Mesothelial cell of epicardium (in vitro differentiated cells): ENCODE data around the gene FAM3C. TPM values are rescaled to one million over a fixed set of nuclear protein-coding genes. Genes with fewer than 3 reads are reported as not detected.

Experiments used
- DNase-seq, 2 experiments: peaks; one replicate each; pipeline ENCODE4 v3.0.0; 2021; ENCODE audit warnings: low spot score in 2 of 2; ENCODE audit not compliant: unreplicated experiment in 2 of 2
- H3K27ac Mint-ChIP-seq: 2 replicates; pipeline ENCODE4 v1.8.0; 2021; ENCODE audit warnings: mixed read lengths
- H3K27me3 Mint-ChIP-seq: 2 replicates; pipeline ENCODE4 v1.8.0; 2021; ENCODE audit warnings: low read depth, mixed read lengths
- H3K36me3 Mint-ChIP-seq: 2 replicates; pipeline ENCODE4 v1.8.0; 2021; ENCODE audit warnings: mixed read lengths
- H3K4me1 Mint-ChIP-seq: 2 replicates; pipeline ENCODE4 v1.8.0; 2021; ENCODE audit warnings: mixed read lengths
- H3K4me3 Mint-ChIP-seq: 2 replicates; pipeline ENCODE4 v1.8.0; 2021; ENCODE audit warnings: mild to moderate bottlenecking, moderate library complexity, mixed read lengths
- H3K9me3 Mint-ChIP-seq: 2 replicates; pipeline ENCODE4 v1.8.0; 2021; ENCODE audit warnings: mixed read lengths
- CTCF ChIP-seq: fragments of 200-600 bp; sonication (generic); IDR thresholded peaks from one replicate; pipeline ENCODE4 v1.5.0; 2021; ENCODE audit warnings: antibody characterized with exemption; ENCODE audit not compliant: unreplicated experiment
- total RNA-seq: library from RNA; stranded (reverse); gene quantifications from 3 replicates; pipeline ENCODE4 v1.2.1, GENCODE V29; 2021

FAM3C gene
- total RNA-seq, 1 donor from 2014 or later: 78.2 TPM

- H3K36me3 Mint-ChIP-seq: no peaks in the 10 kb centered on the region
- peak overlapping the region; percentile 26 for H3K27ac Mint-ChIP-seq
- no peak overlapping the region for H3K4me3 Mint-ChIP-seq
- no peak for DNase-seq
- H3K4me1 Mint-ChIP-seq: peaks cover 38% of the 10 kb centered on the region
- H3K9me3 Mint-ChIP-seq: peaks cover 13% of the 10 kb centered on the region
- H3K27me3 Mint-ChIP-seq: peaks cover 3% of the 10 kb centered on the region
- no peak for TF ChIP-seq CTCF
Observed at GRCh38 chr7:121305109-121305508, 91.0 kb downstream of the FAM3C start.

GRCh38 chr7:121304102-121304658, 91.9 kb downstream of the FAM3C start:
- H3K36me3 Mint-ChIP-seq: no peaks in the 10 kb centered on the region
- H3K4me3 Mint-ChIP-seq: no peak overlapping the region
- peaks cover 6% of the 10 kb centered on the region for H3K9me3 Mint-ChIP-seq
- peak overlapping the region; percentile 22 for H3K27ac Mint-ChIP-seq
- DNase-seq: no peak
- H3K27me3 Mint-ChIP-seq: peaks cover 3% of the 10 kb centered on the region
- TF ChIP-seq CTCF: no peak
- peaks cover 38% of the 10 kb centered on the region for H3K4me1 Mint-ChIP-seq

- H3K27ac Mint-ChIP-seq: no peak overlapping the region
- no peak for TF ChIP-seq CTCF
- H3K36me3 Mint-ChIP-seq: no peaks in the 10 kb centered on the region
- H3K4me1 Mint-ChIP-seq: peaks cover 44% of the 10 kb centered on the region
- H3K4me3 Mint-ChIP-seq: no peak overlapping the region
- peaks cover 1% of the 10 kb centered on the region for H3K9me3 Mint-ChIP-seq
- no peak for DNase-seq
- peaks cover 3% of the 10 kb centered on the region for H3K27me3 Mint-ChIP-seq
Observed at GRCh38 chr7:121303422-121304101, 92.5 kb downstream of the FAM3C start.

- H3K27ac Mint-ChIP-seq: no peak overlapping the region
- H3K4me3 Mint-ChIP-seq: no peak overlapping the region
- peaks cover 3% of the 10 kb centered on the region for H3K27me3 Mint-ChIP-seq
- no peak for TF ChIP-seq CTCF
- no peaks in the 10 kb centered on the region for H3K9me3 Mint-ChIP-seq
- DNase-seq: no peak
- no peaks in the 10 kb centered on the region for H3K36me3 Mint-ChIP-seq
- peaks cover 51% of the 10 kb centered on the region for H3K4me1 Mint-ChIP-seq
Observed at GRCh38 chr7:121302214-121302745, 93.8 kb downstream of the FAM3C start.

- H3K27me3 Mint-ChIP-seq: peaks cover 3% of the 10 kb centered on the region
- peak overlapping the region; percentile 3 for H3K27ac Mint-ChIP-seq
- no peaks in the 10 kb centered on the region for H3K36me3 Mint-ChIP-seq
- no peaks in the 10 kb centered on the region for H3K9me3 Mint-ChIP-seq
- peaks cover 48% of the 10 kb centered on the region for H3K4me1 Mint-ChIP-seq
- no peak for DNase-seq
- H3K4me3 Mint-ChIP-seq: no peak overlapping the region
- no peak for TF ChIP-seq CTCF
Observed at GRCh38 chr7:121301446-121302213, 94.5 kb downstream of the FAM3C start.
